HG03280 (cell line): ENCODE results near the gene FGF7.
"Not testable (repeated sequence)": the region's sequence is repeated elsewhere in the genome, so short reads cannot be mapped to it uniquely, and the experiment has no call there.

Experiments used
- ATAC-seq: cut with Tn5 transposase; IDR thresholded peaks from one replicate; pipeline ENCODE4 v1.9.1; 2021; ENCODE audit warnings: mild to moderate bottlenecking, moderate library complexity; ENCODE audit not compliant: unreplicated experiment

FGF7 gene

DNA sequence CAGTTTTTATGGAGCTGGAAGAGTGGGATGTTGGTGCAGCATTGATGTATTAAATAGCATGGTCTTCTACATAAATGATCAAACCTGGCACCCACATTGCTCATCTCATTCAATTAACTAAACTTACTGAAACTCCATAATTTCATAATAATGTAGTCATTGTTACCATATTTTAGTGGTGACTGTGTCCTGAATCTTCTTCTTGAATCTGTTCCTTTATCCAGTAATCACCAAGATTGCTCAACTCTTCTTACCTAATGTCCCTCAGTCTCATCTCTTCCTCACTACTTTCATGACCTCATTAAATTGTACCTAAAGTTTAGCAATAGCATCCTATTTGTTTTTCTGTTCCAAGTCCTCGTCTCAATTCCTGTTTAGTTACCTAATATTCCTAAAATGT lies 69.8 kb downstream of the FGF7 start:
- no peak for ATAC-seq

GRCh38 chr15:49494842-49495241 lies 71.8 kb downstream of the FGF7 start:
- ATAC-seq = no peak

DNA sequence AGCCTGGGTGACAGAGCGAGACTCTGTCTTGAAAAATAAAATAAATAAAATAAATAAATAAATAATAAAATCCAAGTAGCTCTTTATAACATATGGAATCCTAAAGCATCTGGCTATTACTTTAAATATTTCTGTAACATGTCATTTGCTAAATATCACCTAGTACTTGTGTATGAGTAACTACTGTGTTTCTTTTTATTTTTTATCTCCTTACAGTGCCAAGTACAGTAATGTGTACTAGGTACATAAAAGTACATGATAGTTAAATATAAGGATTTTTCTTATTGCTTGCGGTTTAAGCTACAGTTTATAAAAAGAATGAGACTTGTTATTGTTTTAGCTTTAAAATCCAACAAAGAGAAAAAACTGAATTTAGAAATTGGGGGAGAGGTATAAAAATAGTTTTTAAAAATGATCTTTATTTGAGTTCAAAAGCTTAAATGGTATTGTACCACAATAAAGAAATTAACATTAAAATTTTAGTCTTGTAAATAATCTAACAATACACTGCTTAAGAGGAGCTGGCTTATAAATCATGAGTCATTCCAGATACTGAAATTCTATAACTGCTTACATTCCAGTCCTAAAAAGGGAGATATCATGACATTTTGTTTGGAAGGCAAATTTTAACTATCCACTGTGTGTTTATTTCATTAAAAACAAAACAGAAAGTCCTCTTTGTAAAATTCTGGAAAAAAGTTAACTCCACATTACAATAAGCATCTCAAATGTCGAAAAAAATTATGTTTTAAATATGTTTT lies 73.1 kb downstream of the FGF7 start:
- ATAC-seq = no peak

DNA sequence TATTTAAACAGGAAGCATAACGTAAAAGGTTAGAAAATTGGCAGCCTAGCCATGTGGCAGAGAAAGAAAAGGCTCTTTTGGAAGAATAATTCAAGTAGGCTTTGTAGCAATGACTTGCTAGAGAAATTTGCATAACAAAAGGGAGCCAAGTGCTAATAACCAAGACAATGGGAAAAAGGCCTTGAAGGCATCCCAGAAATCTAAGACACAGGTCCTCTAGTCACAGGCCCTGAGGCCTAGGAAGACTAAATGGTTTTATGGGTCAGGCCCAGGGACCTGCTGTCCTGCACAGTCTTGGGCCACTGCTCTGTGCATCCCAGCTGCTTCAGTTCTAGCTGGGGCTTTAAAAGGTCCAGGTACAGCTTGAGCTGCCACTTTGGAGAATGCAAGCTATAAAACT lies 78.5 kb downstream of the FGF7 start:
- ATAC-seq = no peak

DNA sequence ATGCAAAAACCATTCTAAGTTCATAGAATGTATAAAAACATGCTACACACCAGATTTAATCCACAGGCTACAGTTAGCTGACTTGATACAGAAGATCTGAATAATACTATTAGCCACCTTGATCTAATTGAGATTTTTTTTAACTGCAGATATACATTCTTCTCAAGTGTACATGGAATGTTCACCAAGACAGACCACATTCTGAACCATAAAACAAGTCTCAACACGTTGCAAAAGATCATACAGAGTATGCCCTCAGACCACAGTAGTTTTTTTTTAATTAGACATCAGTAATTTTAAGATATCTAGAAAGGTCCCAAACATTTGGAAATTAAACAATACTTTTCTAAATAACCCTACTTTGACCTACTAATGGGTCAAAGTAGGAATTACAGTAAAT lies 83.3 kb downstream of the FGF7 start:
- ATAC-seq = no peak

DNA sequence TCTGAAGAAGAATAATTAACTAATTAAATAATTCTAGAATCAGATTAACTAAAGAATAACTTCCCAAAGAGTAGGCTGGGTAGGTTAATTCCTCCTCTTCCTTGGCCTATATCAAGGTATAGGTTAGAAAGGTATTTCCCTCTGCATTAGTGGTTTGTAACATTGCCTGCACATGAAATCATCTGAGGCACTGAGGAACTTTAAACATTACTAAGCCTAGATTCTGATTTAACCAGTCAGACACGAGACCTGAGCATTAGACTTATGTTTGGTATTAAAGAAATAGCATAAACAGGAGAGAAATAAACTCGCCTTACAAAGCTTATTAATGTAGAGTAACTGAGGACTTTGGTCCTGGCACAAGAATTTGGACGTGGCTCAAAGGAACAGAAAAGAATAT lies 84.2 kb downstream of the FGF7 start:
- no peak for ATAC-seq

- not testable (repeated sequence) for ATAC-seq
Observed at GRCh38 chr15:49512739-49513138, 89.7 kb downstream of the FGF7 start.

- ATAC-seq = no peak
Observed at GRCh38 chr15:49521802-49522201, 98.8 kb downstream of the FGF7 start.

- ATAC-seq = no peak
Observed at GRCh38 chr15:49528289-49528688, 105.2 kb downstream of the FGF7 start.

- no peak for ATAC-seq
Observed at GRCh38 chr15:49530092-49530491, 107.0 kb downstream of the FGF7 start.
